Measurements from ENCODE around the gene NR3C2. TPM values are rescaled to one million over a fixed set of nuclear protein-coding genes. Genes with fewer than 3 reads are reported as not detected.

NR3C2 gene
- total RNA-seq, 1 experiment from 2014 or later = 2.7 TPM

- POLR2A ChIA-PET = interaction anchor here (0.6 kb wide), 1 partner anchor 402 kb away, joined by 3 read pairs; no protein-coding TSS in a partner anchor
These were observed 380.4 kb downstream of the NR3C2 start for GRCh38 chr4:148061795-148062194.

More at GRCh38 chr4:148061795-148062194, 380.4 kb downstream of the NR3C2 start:
- no peaks in the 10 kb centered on the region for H3K9me2 ChIP-seq (ENCODE audit: insufficient read depth)
- intact Hi-C loops (cut with micrococcal nuclease) = no loop called here
- no peak overlapping the region for H2AFZ ChIP-seq (ENCODE audit: low read depth, low read length, poor library complexity, severe bottlenecking)
- H3K4me2 ChIP-seq (ENCODE audit: low read length) = no peak overlapping the region
- no peak overlapping the region for H3K27ac ChIP-seq (ENCODE audit: low read depth, low read length)
- H3K79me2 ChIP-seq (ENCODE audit: insufficient read depth, low read length) = no peaks in the 10 kb centered on the region
- no TSS peak for BruUV-seq (replicated peaks)
- ATAC-seq (no peak), DNase-seq (ENCODE audit: low read depth, low spot score) (no peak)
- no peaks in the 10 kb centered on the region for H3K36me3 ChIP-seq (ENCODE audit: control insufficient read depth in 1 of 2, insufficient read depth in 2 of 2, low read length in 2 of 2)
- H3K9ac ChIP-seq (ENCODE audit: low read length) = no peak overlapping the region
- no peak for TF ChIP-seq EGR1 (IDR thresholded peaks at IDR 0.05; ENCODE audit: low read depth)
- TF ChIP-seq POLR2A (IDR thresholded peaks at IDR 0.05; ENCODE audit: borderline replicate concordance, extremely low read depth, insufficient read depth, insufficient read length) = no peak
- TF ChIP-seq YY1 (IDR thresholded peaks at IDR 0.05; ENCODE audit: extremely low read depth, insufficient replicate concordance, low read depth, low read length) = no peak
- TF ChIP-seq SRF (IDR thresholded peaks at IDR 0.05; ENCODE audit: low read depth) = no peak
- TF ChIP-seq SP1 (IDR thresholded peaks at IDR 0.05; ENCODE audit: low read depth) = no peak
- no peak for TF ChIP-seq ATF3 (IDR thresholded peaks at IDR 0.05)
- TF ChIP-seq ZNF274 (IDR thresholded peaks at IDR 0.05; ENCODE audit: low read depth, low read length) = no peak
- no peak for TF ChIP-seq CBX3 (IDR thresholded peaks at IDR 0.05; ENCODE audit: low read depth)
- no peak for TF ChIP-seq RAD21 (IDR thresholded peaks at IDR 0.05; ENCODE audit: low read depth)
- no peak for TF ChIP-seq ELF1 (IDR thresholded peaks at IDR 0.05; ENCODE audit: borderline replicate concordance, low read depth)
- TF ChIP-seq, protein P1, sequence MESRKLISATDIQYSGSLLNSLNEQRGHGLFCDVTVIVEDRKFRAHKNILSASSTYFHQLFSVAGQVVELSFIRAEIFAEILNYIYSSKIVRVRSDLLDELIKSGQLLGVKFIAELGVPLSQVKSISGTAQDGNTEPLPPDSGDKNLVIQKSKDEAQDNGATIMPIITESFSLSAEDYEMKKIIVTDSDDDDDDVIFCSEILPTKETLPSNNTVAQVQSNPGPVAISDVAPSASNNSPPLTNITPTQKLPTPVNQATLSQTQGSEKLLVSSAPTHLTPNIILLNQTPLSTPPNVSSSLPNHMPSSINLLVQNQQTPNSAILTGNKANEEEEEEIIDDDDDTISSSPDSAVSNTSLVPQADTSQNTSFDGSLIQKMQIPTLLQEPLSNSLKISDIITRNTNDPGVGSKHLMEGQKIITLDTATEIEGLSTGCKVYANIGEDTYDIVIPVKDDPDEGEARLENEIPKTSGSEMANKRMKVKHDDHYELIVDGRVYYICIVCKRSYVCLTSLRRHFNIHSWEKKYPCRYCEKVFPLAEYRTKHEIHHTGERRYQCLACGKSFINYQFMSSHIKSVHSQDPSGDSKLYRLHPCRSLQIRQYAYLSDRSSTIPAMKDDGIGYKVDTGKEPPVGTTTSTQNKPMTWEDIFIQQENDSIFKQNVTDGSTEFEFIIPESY (IDR thresholded peaks at IDR 0.05; ENCODE audit: extremely low read depth, insufficient replicate concordance, low read length) = no peak
- TF ChIP-seq EZH2 (IDR thresholded peaks at IDR 0.05) = no peak
- no peak for TF ChIP-seq FOSL1 (IDR thresholded peaks at IDR 0.05; ENCODE audit: low read depth)
- no peak for TF ChIP-seq TCF7L2 (IDR thresholded peaks at IDR 0.05; ENCODE audit: borderline replicate concordance, extremely low read depth, insufficient read depth, insufficient read length)
- no peak for TF ChIP-seq CEBPB (IDR thresholded peaks at IDR 0.05; ENCODE audit: low read depth)
- no peak for TF ChIP-seq POLR2AphosphoS5 (IDR thresholded peaks at IDR 0.05; ENCODE audit: low read depth, low read length)
- no peak for TF ChIP-seq SIN3A (IDR thresholded peaks at IDR 0.05; ENCODE audit: low read depth)
- no peak for TF ChIP-seq JUND (IDR thresholded peaks at IDR 0.05)
- no peak overlapping the region for H3K4me3 ChIP-seq (replicated peaks in 1 of 2; ENCODE audit: low read depth in 1 of 2, low read length in 2 of 2)
- RAD21 ChIA-PET (ENCODE audit: low non-redundant PET in 1 of 2, low total read pairs in 2 of 2, uncharacterized antibody in 2 of 2, unreplicated experiment in 2 of 2) = no interaction called here
- no peaks in the 10 kb centered on the region for H3K27me3 ChIP-seq (ENCODE audit: insufficient read depth, low read length)
- H3K4me1 ChIP-seq (ENCODE audit: control insufficient read depth in 1 of 2, insufficient read depth in 2 of 2, low read length in 2 of 2) = peaks cover 0 to 3% of the 10 kb centered on the region in 2 experiments; a peak in 2 of 4 replicates
- CTCF ChIA-PET = no interaction called here
- no peaks in the 10 kb centered on the region for H3K9me3 ChIP-seq (ENCODE audit: control insufficient read depth in 1 of 2, insufficient read depth in 1 of 2, low read depth in 1 of 2, low read length in 2 of 2)
- no peaks in the 10 kb centered on the region for H4K20me1 ChIP-seq (ENCODE audit: insufficient read depth)
